ENCODE data around the gene OR10A5.
"Not testable (repeated sequence)": the region's sequence is repeated elsewhere in the genome, so short reads cannot be mapped to it uniquely, and the experiment has no call there.

Gene OR10A5

GRCh38 chr11:6845383-6845782 lies at the start of gene OR10A5:
Gene OR10A5, plus strand, starts transcription at chr11:6845683. Its CDS starts 0 bp downstream, at chr11:6845683.
- DNase-seq (ENCODE audit: low read depth), result no peak

- no peak for DNase-seq (ENCODE audit: low read depth)
Measured at GRCh38 chr11:6799402-6799801, 46.1 kb upstream of the OR10A5 start, which contains the start of gene OR6A2. Gene OR6A2, minus strand, starts transcription at chr11:6799689. Its CDS starts 3,981 bp downstream, at chr11:6795708.

GRCh38 chr11:6801075-6801474 lies 44.4 kb upstream of the OR10A5 start:
- DNase-seq (ENCODE audit: low read depth), result not testable (repeated sequence)

- no peak for DNase-seq (ENCODE audit: low read depth)
Measured at GRCh38 chr11:6812390-6813005, 33.0 kb upstream of the OR10A5 start.

- no peak for DNase-seq (ENCODE audit: low read depth)
Measured at GRCh38 chr11:6813656-6814055, 31.8 kb upstream of the OR10A5 start.

GRCh38 chr11:6817694-6818093 lies 27.8 kb upstream of the OR10A5 start:
- no peak for DNase-seq (ENCODE audit: low read depth)

GRCh38 chr11:6818967-6819366 lies 26.5 kb upstream of the OR10A5 start:
- no peak for DNase-seq (ENCODE audit: low read depth)

GRCh38 chr11:6824136-6824823 lies 21.2 kb upstream of the OR10A5 start:
- DNase-seq (ENCODE audit: low read depth), result no peak

GRCh38 chr11:6825231-6825744 lies 20.2 kb upstream of the OR10A5 start:
- no peak for DNase-seq (ENCODE audit: low read depth)

GRCh38 chr11:6828103-6828502 lies 17.4 kb upstream of the OR10A5 start:
- DNase-seq (ENCODE audit: low read depth), result no peak

- DNase-seq (ENCODE audit: low read depth), result no peak
Measured at GRCh38 chr11:6833356-6833755, 12.1 kb upstream of the OR10A5 start.

- DNase-seq (ENCODE audit: low read depth), result no peak
Measured at GRCh38 chr11:6834021-6834420, 11.5 kb upstream of the OR10A5 start.

GRCh38 chr11:6841694-6842093 lies 3.8 kb upstream of the OR10A5 start:
- no peak for DNase-seq (ENCODE audit: low read depth)

GRCh38 chr11:6843670-6844069 lies 1.8 kb upstream of the OR10A5 start:
- DNase-seq (ENCODE audit: low read depth), result no peak

GRCh38 chr11:6844356-6844755 lies 1.1 kb upstream of the OR10A5 start:
- no peak for DNase-seq (ENCODE audit: low read depth)

GRCh38 chr11:6850526-6850925 lies 5.0 kb downstream of the OR10A5 start:
- DNase-seq (ENCODE audit: low read depth), result no peak

GRCh38 chr11:6854801-6855200 lies 9.3 kb downstream of the OR10A5 start:
- not testable (repeated sequence) for DNase-seq (ENCODE audit: low read depth)

GRCh38 chr11:6855971-6856541 lies 10.6 kb downstream of the OR10A5 start:
- DNase-seq (ENCODE audit: low read depth), result no peak

GRCh38 chr11:6856871-6857270 lies 11.4 kb downstream of the OR10A5 start:
- no peak for DNase-seq (ENCODE audit: low read depth)

GRCh38 chr11:6862961-6863360 lies 17.5 kb downstream of the OR10A5 start, which contains the start of gene OR10A2:
Gene OR10A2, plus strand, starts transcription at chr11:6863057. Its CDS starts 6,698 bp downstream, at chr11:6869755.
- DNase-seq (ENCODE audit: low read depth), result no peak

- no peak for DNase-seq (ENCODE audit: low read depth)
Measured at GRCh38 chr11:6864438-6864837, 19.0 kb downstream of the OR10A5 start.

GRCh38 chr11:6871278-6871677 lies 25.8 kb downstream of the OR10A5 start:
- DNase-seq (ENCODE audit: low read depth), result no peak

- no peak for DNase-seq (ENCODE audit: low read depth)
Measured at GRCh38 chr11:6875761-6876160, 30.3 kb downstream of the OR10A5 start.

Data from activated gamma-delta T cell treated with anti-CD3 and anti-CD28 coated beads, Interleukin-2, amount 50 U/mL, for 16 hours (primary cell).